Stimulated activated CD8-positive, alpha-beta memory T cell treated with anti-CD3 and anti-CD28 coated beads, Interleukin-12 subunit alpha, Interleukin-12 subunit beta, amount 100 ng/mL, for 24 hours (primary cell): ENCODE results near the gene GAREM2.

Source experiments
- DNase-seq: peaks from one replicate; pipeline ENCODE4 v3.0.0-alpha.2; 2020; ENCODE audit errors: extremely low read depth

The GAREM2 gene

DNA sequence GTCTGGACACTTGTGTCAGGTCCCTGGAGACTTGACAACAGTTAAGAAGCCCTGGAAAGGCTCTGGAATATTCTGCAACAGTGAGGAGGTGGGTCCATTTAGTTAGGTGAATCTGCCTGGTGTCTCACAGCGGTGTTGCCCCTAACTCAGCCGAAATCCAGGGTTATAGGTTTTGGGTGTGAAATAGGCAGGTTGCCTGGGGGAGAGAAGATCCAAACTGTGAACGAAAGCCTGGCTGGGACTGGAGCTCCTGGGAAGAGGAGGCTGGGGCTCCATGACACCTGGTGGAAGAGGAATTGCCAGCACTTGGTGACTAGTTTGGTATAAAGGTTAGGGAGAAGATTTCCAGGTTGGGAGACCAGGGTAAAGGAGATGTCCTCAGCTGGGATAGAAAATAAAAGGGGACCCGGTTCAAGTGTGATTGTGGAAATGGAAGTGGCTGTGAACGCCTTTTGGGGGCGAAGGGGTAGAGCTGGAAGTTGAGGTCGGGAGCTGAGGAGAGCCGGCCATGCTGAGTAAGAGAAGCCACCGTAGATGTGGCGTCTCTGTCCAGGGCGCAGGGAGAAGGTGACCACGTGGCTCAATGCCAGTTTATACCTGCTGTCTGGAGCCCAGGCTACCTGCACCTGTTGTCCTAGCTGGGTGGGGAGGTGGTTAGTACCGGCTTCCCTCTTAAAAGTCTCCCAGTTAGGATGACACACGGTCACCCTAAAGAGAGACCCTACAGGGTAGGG is 3.0 kb upstream of the GAREM2 start:
- no peak for DNase-seq

- DNase-seq: no peak
These were observed 2.1 kb upstream of the GAREM2 start for GRCh38 chr2:26170795-26171194.

GRCh38 chr2:26172189-26172870 is 558 bp upstream of the GAREM2 start:
- DNase-seq: no peak

DNA sequence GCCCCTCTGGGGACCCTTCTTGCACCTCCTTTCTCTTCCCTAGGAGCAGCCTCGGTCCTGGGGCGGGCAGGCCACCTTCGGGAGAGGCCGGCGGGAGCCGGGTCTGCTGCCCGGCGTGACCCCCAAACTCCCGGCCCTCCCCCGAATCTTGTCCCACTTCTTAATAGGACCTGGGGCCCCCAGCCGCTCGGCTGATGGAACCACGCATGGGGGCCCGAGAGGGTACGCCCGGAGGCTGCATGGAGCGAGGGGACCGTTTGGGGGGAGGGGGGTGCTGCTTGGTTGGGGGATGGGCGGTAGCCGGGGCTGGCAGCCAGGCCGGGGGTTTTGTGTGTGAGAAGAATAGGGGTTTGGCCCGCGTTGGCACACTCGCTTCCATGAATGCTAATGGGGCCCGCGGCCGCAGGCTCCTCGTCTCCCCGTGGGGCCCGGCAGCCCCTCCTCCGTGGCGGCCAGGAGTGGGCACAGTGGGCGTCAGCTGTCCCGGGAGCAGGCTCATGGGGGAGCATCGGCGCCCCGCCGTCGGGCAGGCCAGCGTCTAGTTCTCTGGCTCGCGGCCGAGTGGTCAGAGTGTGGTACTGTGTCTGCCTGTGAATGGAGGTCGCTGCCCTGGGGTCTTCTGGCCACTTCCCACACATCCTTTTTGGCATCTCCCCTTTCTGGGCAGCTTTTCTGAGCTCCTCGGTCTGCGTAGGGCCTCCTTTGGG is 1.0 kb downstream of the GAREM2 start:
- DNase-seq: no peak

DNA sequence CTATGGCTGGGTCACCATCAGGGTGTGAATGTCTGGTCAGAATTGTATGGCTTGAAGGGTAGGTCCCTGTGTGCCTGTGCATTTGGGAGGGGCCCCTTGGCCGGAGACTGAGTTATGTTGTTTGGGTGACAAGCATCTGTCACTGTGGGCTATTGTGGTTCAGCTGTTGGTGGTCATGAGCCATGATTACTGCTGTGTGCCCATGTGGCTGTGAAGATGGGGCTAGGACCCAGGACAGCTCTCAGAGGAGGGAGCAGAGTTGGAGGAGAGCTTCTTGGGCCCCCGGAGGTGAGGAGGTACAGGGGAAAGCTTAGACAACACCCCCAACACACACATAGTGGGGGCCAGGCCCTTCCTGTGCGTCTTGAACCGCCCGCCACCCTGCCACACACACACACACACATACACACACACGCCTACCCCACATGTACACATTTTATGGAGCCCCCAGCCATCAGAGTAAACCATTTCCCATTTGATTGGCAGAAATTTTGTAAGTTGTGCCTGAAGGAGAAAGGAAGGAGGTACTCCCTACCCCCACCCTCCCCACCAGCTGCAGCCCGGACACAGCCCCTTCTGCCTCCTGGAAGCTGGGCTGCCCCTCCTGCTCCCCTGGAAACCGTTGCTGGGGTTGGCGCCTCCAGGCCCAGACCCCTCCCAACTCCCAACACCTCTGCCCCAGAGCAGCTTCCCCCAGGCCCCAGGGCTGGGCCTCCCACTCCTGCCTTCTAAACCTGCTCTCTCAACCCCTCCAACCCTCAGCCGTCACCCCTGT is 2.0 kb downstream of the GAREM2 start:
- DNase-seq: no peak

- no peak for DNase-seq
These were observed 2.8 kb downstream of the GAREM2 start for GRCh38 chr2:26175466-26176278.

DNA sequence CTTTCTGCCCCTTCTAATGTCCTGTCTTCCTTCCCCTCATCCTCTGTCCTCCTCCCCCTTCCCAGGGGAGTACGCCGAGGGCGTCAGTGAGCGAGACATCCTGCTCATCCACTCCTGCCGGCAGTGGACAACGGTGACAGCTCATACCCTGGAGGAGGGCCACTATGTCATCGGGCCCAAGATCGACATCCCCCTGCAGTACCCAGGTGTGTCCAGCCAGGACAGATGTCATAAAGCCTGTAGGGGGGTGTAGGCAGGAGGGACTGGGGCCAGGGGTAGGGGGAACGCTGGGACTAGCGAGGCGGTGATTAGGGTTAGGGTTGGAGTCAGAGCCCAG is 3.4 kb downstream of the GAREM2 start:
- no peak for DNase-seq

DNA sequence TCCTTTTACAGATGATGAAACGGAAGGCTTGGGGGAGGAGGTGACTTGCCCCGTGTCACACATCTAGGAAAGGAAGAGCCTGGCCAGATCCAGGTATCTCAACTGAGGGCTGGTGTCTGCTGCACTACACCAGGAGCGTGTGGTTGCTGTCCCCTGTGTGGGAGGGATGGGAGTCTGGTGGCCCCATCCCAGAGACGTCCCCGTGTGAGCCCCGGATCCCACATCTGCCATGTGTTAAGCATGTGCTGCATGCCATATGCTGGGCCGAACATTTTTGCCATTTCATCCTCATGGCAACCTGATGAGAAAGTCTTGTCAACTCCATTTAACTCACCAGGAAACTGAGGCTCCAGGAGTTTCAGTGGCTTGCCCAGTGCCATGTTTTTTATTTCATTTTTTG is 4.2 kb downstream of the GAREM2 start:
- DNase-seq: no peak

GRCh38 chr2:26178246-26178645 is 5.4 kb downstream of the GAREM2 start:
- no peak for DNase-seq

GRCh38 chr2:26178746-26179436 is 6.0 kb downstream of the GAREM2 start:
- DNase-seq: no peak

GRCh38 chr2:26179446-26179913 is 6.6 kb downstream of the GAREM2 start:
- DNase-seq: no peak

- DNase-seq: no peak
These were observed 9.6 kb downstream of the GAREM2 start for GRCh38 chr2:26182441-26182840.

DNA sequence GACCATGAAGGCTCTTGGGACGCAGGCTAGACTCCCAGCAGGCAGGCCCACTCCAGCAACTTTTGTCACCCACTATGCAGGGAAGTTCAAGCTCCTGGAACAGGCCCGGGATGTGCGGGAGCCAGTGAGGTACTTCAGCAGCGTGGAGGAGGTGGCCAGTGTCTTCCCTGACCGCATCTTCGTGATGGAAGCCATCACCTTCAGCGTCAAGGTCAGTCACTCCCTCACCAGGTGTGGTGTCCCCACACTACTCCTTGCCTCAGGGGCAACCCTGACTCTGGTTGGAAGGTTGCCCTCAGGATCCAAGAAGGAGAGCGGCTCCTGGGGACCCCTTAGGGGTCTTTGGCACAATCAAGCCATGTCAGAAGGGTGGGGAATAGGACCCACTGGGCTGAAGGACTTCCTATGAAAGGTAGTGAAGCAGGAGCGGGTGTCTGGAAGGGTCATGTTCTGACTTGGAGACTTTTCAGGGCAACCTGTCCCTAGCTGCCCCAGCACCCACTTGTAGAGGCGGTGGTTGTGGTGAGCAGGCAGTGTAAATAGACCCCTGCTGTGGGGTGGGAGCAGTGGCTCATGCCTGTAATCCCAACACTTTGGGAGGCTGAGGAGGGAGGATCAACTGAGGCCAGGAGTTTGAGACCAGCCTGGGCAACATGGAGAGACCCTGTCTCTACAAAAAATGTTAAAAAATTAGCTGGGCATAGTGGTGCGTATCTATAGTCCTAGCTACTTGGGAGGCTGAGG is 10.2 kb downstream of the GAREM2 start:
- no peak for DNase-seq

DNA sequence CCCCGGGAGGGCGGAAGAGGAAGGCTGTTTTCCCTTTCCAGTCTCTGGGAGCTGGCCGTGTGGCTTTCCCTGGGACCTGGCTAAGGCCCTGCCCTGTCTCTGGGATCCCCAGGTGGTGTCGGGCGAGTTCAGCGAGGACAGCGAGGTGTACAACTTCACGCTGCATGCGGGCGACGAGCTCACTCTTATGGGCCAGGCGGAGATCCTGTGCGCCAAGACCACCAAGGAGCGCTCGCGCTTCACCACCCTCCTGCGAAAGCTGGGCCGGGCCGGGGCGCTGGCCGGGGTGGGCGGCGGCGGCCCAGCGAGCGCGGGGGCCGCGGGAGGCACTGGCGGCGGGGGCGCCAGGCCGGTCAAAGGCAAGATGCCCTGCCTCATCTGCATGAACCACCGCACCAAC is 11.2 kb downstream of the GAREM2 start:
- DNase-seq: no peak

- peak; percentile 47 for DNase-seq
These were observed 11.8 kb downstream of the GAREM2 start for GRCh38 chr2:26184555-26185303.

DNA sequence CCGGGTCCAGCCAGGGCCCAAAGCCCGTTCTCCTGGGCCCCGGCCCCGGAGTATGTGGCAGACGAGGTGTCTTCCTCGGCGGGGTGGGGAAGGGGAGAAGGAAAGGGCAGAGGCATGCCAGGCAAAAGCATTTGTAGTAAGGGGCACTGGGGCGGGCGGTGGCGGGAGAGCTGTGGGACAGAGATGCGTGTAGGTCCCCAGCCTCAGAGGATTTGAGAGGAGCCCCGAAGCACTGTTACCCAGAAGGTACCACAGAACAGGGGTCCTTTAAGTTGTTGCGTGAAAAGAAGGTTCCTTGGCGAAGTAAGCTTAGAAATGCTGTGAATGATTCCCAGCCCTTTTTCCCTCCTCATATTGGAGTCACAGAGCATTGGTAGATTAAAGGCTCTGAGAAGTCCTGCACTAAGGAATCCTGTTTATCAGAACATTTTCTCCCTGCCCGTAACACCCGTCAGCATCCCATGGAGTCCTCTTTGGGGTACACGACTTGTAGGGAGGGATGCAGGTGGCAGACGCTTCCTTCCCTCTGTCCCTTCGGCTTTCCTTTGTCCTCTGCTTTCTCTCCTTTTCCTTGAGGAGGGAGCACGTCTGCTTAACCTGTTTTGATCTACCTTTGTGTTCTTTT is 12.5 kb downstream of the GAREM2 start:
- DNase-seq: no peak

DNA sequence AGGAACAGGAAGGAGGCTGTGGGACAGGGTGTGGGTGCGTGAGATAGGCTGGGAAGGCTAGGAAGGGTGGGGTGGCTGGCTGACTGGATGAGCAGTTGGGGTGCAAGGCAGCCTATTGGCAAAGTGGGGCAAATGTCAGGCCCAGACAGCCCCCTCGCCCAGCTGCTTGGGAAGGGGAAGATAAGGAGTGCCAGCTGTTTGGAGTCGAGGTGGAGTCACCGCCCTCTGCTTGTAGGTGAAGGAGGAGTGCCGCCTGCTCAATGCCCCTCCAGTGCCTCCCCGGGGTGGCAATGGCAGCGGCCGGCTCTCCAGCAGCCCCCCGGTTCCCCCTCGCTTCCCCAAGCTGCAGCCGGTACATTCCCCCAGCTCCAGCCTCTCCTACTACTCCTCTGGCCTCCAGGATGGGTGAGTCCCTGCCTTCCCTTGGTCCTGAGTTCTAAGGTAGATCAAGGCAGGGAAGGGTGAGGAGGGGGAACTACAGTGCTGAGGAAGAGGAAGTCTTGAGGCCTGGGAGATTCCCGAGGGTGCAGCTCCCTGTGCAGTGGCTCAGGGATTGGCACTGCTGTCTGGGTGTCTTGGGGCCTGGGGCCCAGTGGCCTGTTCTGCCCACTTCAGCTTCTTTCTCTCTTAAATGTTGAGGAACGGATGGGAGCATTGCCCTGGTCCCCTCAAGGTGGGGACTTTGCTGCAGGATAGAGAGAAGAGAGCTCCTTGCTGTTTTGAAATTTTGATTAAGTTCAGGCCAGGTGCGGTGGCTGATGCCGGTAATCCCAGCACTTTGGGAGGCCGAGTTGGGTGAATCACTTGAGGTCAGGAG is 13.3 kb downstream of the GAREM2 start:
- DNase-seq: no peak

DNA sequence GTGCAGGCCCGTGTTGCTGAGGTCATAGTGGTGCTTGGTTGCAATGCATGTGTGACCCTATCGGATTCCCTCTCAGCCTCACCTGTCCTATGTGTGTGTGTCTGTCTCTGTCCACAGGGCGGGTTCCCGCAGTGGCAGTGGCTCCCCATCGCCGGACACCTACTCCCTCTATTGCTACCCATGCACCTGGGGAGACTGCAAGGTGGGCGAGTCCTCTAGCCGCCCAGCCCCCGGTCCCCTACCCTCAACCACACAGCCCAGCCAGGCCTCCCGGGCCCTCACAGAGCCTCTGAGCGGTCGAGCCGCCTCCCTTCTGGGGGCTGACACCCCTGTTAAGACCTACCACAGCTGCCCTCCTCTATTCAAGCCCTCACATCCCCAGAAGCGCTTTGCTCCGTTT is 14.2 kb downstream of the GAREM2 start:
- DNase-seq: no peak
